HG03196 (cell line): Measurements from ENCODE around the gene SMARCD1.

Experiments used
- ATAC-seq: cut with Tn5 transposase; IDR thresholded peaks from one replicate; pipeline ENCODE4 v1.9.1; 2021; ENCODE audit not compliant: unreplicated experiment

The SMARCD1 gene

GRCh38 chr12:50057000-50057841, 27.9 kb upstream of the SMARCD1 start, which contains the start of gene ASIC1:
ASIC1 (plus strand) TSS chr12:50057596; CDS start chr12:50058767, 1,171 bp downstream.
- ATAC-seq: no peak

GRCh38 chr12:50057896-50058670, 27.1 kb upstream of the SMARCD1 start:
- ATAC-seq: no peak

GRCh38 chr12:50058743-50059312, 26.3 kb upstream of the SMARCD1 start:
- ATAC-seq: no peak

- ATAC-seq: no peak
These were observed 25.6 kb upstream of the SMARCD1 start for GRCh38 chr12:50059440-50060119.

- ATAC-seq: no peak
These were observed 25.0 kb upstream of the SMARCD1 start for GRCh38 chr12:50060120-50060468.

GRCh38 chr12:50061171-50061570, 24.0 kb upstream of the SMARCD1 start:
- ATAC-seq: no peak

GRCh38 chr12:50061946-50062686, 23.0 kb upstream of the SMARCD1 start:
- no peak for ATAC-seq

- no peak for ATAC-seq
These were observed 22.2 kb upstream of the SMARCD1 start for GRCh38 chr12:50062728-50063460.

GRCh38 chr12:50065726-50066310, 19.3 kb upstream of the SMARCD1 start:
- no peak for ATAC-seq

- no peak for ATAC-seq
These were observed 18.7 kb upstream of the SMARCD1 start for GRCh38 chr12:50066402-50066801.

- no peak for ATAC-seq
These were observed 16.1 kb upstream of the SMARCD1 start for GRCh38 chr12:50069069-50069468.

- ATAC-seq: no peak
These were observed 15.6 kb upstream of the SMARCD1 start for GRCh38 chr12:50069539-50069938.

GRCh38 chr12:50070314-50071060, 14.7 kb upstream of the SMARCD1 start:
- ATAC-seq: no peak

- no peak for ATAC-seq
These were observed 12.8 kb upstream of the SMARCD1 start for GRCh38 chr12:50072198-50072907.

GRCh38 chr12:50073206-50073605, 11.9 kb upstream of the SMARCD1 start:
- no peak for ATAC-seq

GRCh38 chr12:50073712-50074111, 11.4 kb upstream of the SMARCD1 start:
- no peak for ATAC-seq

GRCh38 chr12:50074936-50075807, 10.0 kb upstream of the SMARCD1 start:
- ATAC-seq: peak; percentile 58
